Stimulated activated naive CD8-positive, alpha-beta T cell treated with anti-CD3 and anti-CD28 coated beads, Interleukin-15, Interleukin-2, amounts not matched to agents 100 U/mL and 50 U/mL, for 24 hours (primary cell): ENCODE data around the gene BCAS1.

Experiments
- ATAC-seq: fragments of 150-1000 bp; cut with Tn5 transposase; one replicate; pipeline ENCODE4 v1.10.0; 2021
- DNase-seq: peaks from one replicate; pipeline ENCODE4 v3.0.0; 2021

BCAS1 gene, protein sequence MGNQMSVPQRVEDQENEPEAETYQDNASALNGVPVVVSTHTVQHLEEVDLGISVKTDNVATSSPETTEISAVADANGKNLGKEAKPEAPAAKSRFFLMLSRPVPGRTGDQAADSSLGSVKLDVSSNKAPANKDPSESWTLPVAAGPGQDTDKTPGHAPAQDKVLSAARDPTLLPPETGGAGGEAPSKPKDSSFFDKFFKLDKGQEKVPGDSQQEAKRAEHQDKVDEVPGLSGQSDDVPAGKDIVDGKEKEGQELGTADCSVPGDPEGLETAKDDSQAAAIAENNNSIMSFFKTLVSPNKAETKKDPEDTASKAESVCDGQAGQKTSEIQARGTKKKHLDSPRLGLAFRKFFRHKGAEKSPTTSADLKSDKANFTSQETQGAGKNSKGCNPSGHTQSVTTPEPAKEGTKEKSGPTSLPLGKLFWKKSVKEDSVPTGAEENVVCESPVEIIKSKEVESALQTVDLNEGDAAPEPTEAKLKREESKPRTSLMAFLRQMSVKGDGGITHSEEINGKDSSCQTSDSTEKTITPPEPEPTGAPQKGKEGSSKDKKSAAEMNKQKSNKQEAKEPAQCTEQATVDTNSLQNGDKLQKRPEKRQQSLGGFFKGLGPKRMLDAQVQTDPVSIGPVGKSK

DNA sequence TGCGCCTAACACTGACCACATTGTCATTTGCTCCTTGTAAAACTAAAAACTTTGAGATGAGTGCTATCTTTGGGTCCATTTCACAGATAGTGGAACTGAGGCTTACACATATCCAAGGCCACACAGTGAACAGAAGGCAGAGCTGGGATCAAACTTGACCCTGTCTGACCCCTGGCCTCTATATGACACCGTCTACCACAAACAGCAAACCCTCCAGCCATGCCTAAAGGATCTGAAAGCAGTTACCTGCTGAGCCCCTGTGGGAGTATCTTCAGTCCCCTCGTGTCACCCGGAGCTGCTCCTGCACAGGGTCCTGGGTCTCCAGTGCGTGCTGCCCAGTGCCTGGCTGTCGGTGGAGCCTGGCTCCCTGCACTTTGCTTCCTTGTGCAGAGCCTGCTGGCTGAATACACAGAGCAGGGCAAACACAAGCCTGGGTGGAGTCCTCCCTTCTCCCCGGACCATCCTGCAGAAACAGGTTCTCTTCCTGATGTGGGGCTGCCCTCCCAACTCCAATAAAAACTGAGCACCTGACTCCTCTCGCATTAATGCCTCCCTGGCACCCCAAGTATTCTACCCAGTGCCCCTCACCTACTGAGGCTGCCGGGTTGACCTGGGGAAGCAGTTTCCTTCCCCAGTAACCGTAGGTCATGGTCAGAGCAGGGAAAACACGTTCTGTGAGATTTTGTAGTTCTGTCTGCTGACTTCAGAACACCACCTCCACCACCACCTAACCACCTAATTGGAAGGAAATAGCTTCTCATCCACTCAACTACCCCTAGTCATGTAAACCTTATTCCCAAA lies at the start of gene BCAS1:
Gene BCAS1, minus strand, starts transcription at position 408 of the 801 bp plus-strand sequence. CDS start 11,876 bp downstream, outside the sequence.
- ATAC-seq (no peak), DNase-seq (no peak)

DNA sequence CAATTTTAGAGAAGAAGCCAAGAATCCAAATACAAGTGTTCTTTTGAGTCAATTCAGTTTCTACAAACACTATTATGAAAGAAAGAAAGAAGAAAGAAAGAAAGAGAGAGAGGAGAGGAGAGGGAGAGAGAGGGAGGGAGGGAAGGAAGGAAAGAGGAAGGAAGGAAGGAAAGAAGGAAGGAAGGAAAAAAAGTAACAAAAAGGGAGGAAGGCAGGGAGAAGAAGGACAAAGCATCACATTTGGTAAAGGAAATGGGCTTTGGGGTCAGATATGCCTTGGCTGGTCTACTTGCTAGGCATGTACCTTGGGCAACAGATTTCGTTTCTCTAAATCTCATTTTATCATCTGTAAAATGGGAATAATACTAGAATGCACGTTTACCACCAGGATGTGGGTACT lies 49.4 kb upstream of the BCAS1 start:
- DNase-seq = no peak
- no peak for ATAC-seq

DNA sequence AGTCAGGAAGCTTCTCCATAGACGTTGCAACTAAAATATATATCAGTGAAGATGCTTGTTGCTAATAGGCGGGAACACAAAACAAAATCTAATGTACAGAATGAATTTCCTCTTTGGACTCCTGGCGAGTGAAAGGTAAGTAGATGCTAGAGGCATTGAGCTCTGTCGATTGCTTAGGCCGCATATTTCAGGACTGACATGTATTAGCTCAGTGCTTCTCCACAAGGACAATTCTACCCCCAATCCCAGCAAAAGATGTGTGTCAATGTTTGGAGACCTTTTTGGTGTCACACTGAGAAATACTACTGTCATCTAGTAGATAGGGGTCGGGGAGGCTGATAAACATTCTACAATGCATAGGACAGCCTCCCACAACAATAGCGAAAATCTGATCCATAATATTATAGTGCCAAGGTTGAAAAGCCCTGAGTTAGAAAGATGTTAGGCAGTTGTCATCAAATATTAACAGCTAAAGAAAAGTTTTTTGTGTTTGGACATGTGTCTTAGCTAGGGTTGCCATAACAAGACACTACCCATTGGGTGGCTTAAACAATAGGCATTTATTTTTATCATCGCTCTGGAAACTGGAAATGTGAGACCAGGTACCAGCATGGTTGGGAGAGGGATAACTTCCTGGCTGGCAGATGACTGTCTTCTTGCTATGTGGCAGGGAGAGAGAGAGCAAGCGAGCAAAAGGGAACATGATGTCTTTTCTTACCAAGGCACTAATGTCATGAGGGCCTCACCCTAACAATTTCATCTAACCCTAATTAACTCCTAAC lies 48.0 kb upstream of the BCAS1 start:
- ATAC-seq (no peak), DNase-seq (no peak)

DNA sequence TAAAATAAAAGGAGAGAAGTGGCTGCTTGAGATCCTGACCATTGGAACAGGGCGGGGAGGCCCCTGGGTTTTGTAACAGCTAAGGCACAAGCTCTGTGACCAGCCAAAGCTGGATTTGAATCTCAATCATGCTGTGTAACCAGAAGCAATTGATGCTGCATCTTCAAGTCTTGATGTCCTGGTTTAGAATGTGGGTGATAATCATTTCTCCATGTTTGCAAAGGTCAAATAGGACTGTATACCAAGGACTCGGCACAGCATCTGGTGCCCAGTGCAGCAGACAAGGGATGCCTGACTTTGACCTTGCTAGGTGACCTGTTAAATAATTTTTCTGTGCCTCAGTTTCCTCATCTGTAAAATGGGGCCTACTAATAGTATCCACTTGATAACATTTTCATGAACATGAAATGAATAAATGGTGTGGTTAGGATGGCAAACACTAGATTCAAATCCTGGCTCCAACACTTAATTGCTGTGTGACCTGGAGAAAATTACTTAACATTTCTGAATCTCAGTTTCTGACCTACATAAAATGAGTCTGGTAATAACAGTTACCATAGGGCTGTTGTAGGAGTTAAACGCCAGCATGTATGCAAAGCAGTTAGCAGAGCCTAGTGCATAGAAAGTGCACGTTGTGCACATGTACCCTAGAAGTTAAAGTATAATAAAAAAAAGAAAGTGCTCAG lies 46.3 kb upstream of the BCAS1 start:
- DNase-seq = no peak
- no peak for ATAC-seq

DNA sequence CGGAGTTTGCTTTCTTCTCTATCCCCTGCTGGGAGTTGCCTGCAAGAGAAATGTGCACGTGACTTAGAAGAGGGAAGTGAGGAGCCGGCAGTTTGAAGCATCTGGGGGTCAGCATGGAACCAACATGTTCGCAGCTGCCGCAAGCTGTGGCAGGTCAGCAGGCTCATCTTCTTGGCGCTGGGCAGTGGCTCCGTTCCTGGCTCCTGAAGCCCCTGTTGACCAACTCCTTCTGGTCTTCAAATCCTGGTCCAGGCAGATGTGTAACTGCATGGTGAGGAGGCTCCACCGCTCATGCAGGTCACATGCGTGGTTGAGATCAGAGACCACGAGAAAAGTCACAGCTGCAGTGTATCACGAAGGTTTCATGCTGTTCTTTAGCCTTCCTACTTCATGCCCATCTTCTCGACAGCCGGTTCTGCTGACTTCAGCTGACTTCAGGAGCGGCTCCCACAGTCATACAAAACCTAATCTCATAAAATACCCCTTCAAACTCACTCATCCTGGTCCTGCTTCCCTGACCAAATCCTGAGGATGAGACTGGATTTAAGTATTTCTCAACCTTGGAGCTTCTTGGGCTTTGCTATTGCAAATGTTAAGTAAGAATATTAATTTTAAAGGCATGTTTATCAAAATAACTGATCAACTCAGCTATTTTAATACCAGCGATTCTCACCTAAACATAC lies 44.9 kb upstream of the BCAS1 start:
- DNase-seq (no peak), ATAC-seq (no peak)

DNA sequence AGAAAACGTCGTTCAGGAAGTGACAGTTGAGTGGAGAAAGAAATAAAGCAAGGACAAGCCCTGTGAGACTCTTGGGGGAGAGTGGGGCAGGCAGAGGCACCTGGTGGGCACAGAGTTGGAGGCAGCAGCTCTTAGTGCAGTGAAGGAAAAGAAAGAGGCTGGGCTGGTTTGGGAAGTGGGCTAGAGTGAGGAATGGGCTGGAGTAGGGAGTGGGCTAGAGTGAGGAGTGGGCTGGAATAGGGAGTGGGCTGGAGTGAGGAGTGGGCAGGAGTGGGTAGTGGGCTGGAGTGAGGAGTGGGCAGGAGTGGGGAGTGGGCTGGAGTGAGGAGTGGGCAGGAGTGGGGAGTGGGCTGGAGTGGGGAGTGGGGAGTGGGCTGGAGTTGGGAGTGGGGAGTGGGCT lies 43.7 kb upstream of the BCAS1 start:
- no peak for DNase-seq
- ATAC-seq = no peak

DNA sequence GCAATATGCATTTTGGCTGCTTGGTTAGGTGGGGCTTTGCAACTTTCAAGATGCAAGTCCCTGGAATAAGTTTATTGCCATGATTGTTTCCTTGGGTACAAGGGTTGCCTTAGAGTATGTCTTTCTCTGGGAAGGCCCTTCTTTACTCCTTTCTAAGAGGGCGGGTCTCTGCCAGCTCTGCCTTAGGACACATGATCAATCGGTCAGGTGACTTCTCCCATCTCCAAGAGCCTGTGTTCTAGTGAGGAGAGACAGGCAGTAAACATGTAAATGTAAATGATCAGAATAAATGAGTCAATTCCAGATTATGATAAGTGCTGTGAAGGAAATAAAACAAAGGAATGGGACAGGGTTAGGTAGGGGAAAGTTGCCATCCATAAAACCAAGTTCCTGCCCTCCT lies 43.2 kb upstream of the BCAS1 start:
- DNase-seq (no peak), ATAC-seq (no peak)

DNA sequence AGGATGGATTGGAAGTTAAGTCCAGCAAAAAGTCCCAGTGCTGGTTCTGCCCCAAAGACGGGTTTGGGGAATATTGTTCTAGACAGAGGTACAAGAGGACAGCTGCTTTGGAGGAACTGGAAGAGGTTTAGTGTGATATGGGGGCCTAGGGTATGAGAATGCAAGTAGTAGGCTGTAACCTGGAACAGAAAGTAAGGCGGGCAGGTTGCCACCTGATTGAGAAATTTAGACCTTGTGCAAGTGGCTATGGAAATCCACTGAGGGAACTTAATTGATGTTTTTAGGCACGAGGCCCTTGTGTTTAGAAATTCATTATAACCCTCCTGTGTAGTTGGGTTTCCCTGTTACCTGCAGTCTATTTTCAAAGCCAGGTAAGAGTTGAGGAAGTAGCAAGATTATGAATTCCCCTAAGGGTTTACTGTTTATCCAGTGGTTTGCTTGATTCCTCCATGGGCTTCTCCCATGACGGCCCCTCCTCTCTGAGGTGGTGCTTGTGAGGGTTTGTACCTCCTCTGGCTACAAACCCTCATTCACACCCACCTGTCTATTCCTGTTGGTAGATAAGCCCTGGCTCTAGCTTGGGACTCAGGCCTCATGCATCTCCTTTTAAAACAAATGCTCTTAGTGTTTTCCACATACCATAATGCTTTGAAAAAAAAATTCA lies 42.0 kb upstream of the BCAS1 start:
- ATAC-seq = no peak
- DNase-seq = no peak

DNA sequence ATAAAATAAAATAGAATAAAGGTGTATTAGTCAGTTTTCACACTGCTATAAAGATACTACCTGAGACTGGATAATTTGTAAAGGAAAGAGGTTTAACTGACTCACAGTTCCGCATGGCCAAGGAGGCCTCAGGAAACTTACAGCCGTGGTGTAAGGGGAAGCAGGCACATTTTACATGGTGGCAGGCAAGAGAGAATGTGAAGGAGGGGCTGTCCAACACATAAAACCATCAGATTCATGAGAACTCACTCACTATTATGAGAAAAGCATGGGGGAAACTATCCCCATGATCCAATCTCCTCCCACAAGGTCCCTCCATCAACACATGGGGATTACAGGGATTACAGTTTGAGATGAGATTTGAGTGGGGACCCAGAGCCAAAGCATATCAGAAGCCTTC lies 41.1 kb upstream of the BCAS1 start:
- DNase-seq (no peak), ATAC-seq (no peak)

DNA sequence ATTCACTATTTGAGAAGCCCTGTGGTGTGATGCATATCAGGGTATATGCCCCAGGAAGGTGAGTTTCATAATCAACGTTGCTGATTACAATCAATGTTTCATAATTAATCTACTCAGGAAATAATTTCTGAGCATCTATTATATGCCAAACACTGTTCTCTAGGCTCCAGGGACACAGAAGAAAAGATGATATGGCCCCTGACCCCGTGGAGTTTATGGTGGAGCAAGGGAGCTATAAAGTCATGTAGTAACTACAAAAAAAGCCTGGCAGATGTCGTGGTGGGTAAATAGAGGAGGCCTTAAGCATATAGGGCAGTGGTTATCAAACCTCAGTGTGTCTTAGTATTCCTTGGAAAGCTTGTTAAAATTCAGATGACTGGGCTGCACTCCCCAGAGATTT lies 40.1 kb upstream of the BCAS1 start:
- DNase-seq = no peak
- no peak for ATAC-seq

DNA sequence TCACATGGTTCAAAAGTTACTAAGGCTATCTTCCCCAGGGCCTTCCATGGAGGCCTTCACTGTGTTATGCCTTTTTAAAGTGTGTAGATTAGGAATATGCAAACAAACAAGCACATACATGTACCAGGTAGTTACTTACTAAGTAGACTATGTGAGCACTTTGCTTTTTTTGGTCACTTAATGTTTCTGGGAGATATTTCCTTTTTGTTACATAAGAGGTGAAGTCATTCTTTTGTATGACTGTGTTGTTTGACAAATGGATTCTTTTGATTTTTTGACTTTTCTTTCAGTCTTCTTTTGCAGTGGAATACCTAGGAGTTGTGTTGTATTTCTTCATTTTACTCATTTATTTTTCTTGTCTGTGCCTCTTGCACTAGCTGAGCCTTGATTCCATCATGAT lies 39.6 kb upstream of the BCAS1 start:
- no peak for ATAC-seq
- DNase-seq = no peak

DNA sequence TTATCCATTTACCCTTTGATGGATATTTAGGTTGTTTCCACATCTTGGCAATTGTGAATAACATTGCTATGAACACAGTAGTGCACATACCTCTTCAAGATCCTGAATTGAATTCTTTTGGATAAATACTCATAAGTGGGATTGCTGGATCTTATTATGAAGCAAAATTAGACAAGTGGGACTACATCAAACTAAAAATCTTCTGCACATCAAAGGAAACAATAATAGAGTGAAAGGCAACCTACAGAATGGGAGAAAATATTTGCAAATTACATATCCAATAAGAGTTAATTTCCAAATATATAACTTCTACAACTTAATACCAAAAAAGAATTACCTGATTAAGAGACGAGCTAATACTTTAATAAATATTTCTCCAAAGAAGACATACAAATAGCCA lies 38.4 kb upstream of the BCAS1 start:
- DNase-seq (no peak), ATAC-seq (no peak)

DNA sequence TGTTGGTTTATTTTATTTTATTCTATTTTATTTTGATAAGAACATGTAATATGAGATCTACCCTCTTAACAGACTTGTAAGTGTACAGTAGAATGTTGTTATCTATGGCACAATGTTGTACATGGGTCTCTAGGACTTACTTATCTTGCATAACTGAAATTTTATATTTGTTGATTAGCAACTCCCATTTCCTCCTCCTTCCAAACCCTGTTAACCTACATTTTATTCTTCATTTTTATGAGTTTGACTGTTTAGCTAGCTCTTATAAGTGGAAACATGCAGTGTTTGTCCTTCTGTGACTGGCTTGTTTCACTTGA lies 37.9 kb upstream of the BCAS1 start:
- no peak for DNase-seq
- ATAC-seq = no peak

DNA sequence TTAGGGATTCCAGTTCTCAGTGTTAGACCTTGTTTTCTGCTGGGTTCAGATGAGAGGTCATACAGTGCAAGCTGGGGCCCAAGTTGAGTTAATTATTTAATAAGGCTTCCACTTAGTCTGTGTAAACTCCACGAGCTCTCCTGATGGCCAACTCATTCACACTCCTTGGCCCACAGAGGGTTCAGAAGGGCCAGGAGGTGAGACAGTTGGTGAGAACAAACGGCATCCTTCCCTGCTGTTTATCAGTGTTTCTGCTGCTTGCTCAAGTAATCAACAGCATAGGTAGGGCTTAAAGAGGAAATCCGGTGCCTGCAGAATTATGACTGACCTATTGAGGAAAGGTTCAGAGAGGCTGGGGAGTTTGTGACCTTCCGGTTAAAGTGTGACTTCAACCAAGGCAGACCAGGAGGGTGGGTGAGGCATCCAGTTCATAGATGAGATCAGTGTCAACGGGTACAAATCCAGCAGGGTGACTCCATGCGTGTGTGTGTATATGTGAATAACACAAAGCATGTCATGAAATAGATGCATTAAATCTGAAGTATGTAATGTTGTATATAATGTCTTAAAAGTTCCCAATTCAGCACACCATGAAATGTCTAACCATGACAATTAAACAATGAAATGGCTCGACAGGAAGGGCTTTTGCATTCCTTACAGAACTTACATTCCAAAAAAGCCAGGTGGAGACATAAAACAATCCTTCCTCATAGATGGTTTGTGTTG lies 37.4 kb upstream of the BCAS1 start:
- DNase-seq (no peak), ATAC-seq (no peak)

DNA sequence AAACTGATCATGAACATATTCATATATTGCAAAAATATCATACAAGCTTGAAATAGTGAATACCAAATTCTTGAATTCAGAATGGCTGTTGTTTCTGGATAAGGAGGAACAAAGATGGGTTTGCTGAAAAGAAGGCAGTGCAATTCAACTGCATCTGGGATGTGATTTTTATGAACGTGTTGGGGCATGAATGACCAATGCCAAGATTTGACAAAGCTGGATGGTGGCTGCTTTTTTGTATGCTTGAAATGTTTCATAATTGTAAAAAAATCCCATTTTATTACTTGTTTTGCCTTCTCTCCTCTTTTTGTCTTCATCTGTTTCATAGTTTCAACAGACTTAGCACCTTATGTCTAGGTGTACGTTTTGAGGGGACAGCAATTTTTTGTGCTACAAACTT lies 36.8 kb upstream of the BCAS1 start:
- no peak for DNase-seq
- ATAC-seq = no peak

DNA sequence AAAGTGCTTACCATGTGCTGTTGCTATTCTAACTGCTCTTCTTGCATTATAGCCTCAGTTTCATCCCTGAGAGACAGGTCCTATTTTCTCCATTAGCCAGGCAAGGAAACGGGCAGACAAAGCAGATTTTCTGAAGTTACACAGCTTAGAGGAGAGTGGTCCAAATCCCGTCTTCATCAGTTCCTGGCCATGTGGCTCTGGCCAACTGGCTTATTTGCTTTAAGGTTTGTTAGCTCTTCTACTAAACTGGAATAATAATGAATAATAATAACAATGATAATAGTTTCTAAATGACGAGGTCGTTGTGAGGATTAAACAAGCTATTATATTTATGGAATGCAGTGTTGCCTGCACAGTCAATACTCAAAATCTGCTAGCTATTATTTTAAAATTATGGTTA lies 35.8 kb upstream of the BCAS1 start:
- DNase-seq = no peak

DNA sequence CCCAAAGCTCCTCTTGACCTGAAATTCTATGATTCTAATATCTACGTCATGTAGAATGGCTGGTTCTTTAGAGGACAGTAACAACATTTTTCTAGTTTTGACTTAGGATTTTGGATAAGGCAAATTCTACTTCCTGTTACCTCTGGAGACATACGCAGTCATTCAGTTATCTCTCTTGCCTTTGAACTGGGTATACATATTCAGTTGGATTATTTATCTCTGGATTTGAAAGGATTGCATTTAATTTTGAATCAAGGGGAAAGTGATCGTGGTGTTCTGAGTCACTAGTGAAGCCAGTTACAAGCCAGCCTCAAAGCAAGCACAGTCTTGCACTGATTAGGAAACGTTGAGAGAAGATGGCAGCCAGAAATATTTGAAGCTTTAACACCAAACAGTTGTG lies 35.3 kb upstream of the BCAS1 start:
- ATAC-seq = no peak
- DNase-seq = no peak

More for the DNA sequence above, 35.8 kb upstream of the BCAS1 start:
- ATAC-seq = no peak

DNA sequence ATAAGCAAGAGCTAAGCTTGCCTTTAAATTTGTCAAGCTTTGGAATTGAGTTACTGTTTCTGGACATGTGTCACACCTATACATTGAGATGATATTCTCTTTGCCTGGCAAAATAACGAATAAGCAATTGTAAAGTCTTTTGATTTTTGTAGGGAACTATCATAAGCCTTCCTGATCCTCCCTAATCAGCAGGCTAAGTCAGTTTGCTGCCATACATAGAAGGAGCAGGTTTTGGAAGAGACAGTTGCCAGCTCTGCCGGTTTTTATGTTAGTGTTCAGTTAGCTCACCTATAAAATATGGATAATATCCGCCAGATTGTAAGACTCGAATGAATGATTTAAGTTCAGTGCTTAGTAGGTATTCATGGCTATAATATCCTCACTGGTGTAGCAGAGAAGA lies 34.4 kb upstream of the BCAS1 start:
- ATAC-seq (no peak), DNase-seq (no peak)

DNA sequence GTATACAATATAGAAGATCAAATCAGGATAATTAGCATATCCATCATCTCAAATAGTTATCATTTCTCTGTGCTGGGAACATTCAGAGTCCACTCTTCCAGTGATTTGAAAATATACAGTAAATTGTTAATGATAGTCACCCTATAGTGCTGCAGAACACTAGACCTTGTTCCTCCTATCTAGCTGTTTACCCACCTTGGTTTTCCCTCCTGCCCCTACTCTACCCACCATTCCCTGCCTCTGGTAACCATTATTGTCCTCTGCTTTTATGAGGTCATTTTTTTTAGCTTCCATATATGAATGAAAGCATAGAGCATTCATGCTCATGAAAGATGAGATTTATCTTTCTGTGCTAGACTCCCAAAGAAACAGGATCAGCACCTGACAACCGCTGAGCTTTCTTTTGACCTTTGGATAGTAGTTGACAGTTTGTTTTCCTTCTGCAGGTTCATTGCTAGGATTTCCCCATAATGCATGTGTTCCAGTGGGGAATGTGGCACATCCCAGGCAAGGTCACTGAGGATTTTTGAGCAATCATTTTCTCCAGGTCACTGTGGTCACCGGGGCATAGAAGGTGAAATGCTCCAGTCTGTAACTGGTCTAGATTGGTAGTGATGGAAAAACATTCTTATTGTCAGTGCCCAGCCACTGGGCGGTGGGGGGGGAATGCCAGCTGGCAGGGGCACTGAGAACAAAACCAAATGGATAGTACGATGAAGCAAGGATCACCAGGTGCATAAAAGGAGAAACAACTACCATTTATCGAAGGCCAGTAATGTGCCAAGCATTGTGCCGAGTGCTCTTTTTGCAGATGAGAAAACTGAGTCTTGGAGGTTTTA lies 33.6 kb upstream of the BCAS1 start:
- no peak for ATAC-seq
- DNase-seq = no peak
